Middle frontal gyrus (tissue), 1 donor: ENCODE data around the gene OASL.
"Not testable (repeated sequence)": the region's sequence is repeated elsewhere in the genome, so short reads cannot be mapped to it uniquely, and the experiment has no call there.

Source experiments
- DNase-seq: peaks from one replicate; pipeline ENCODE4 v3.0.0-alpha.2; 2015; ENCODE audit warnings: low spot score; ENCODE audit errors: extremely low spot score

OASL gene

DNA sequence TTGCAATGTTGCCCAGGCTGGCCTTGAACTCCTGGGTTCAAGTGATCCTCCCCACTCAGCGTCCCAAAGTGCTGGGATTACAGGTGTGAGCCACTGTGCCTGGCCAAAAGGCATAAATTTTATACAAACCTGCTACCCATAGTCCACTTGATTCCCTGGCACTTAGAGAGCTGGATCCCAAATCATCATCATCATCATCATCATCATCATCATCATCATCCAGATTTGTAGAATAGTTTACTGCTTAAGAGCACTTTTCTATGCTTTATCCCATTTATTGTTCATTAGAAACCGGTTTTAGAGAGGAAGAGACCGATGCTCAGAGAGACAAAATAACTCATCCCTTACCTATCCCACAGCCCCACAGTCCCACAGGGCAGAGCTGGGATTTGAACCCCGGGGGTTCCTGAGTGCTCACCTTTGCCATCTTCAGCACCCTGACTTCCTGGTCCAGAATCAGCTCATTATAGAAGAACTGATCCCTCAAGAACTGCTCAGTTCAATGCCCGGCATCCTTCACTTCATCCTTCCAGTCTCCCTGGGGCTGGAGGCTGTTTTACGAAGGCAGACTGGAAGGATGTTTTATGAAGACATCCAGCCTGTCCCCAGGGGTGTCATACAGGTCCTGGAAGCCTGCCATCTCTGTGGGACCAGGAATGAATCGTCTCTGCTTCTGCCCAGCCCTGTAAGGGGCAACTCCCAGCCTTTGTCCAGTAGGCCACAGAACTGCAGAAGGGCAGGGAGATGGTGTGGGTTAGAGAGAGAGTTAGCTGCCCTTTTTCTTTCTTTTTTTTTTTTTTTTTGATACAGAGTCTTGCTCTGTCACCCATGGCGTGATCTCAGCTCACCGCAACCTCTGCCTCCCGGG lies 20.2 kb upstream of the OASL start:
- DNase-seq, result no peak

DNA sequence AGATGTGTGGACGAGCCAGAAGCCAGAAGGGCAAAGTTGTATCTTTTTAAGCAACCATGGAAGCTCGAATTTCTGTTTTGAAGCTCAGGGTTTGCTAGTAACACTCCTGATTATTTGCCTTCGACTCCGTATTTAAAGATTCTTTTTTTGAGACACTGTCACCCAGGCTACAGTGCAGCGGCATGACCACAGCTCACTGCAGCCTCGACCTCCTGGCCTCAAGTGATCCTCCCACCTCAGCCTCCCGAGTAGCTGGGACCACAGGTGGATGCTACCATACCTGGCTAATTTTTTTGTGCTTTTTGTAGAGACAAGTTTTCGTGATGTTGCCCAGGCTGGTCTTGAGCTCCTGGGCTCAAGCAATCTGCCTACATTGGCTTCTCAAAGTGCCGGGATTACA lies 18.7 kb upstream of the OASL start:
- no peak for DNase-seq

DNA sequence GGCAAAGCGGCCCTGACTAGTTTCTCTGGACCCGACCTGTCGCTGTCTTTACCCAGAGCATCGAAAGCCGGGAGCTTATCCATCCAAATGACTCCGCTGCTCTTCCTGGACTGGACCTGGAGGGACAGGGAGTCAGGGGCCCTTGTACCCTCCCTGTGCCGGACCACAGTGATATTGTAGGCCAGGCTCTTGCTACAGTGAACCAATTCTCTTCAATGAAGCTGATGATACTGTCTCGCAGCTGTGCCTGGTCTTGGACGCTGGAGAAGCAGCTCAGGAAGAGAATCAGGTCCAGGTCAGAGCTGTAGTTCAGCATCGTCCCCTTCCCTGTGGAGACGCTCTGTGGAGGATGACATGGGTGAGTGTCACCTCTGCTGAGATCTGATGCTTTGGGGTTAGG lies 14.7 kb upstream of the OASL start:
- DNase-seq, result no peak

DNA sequence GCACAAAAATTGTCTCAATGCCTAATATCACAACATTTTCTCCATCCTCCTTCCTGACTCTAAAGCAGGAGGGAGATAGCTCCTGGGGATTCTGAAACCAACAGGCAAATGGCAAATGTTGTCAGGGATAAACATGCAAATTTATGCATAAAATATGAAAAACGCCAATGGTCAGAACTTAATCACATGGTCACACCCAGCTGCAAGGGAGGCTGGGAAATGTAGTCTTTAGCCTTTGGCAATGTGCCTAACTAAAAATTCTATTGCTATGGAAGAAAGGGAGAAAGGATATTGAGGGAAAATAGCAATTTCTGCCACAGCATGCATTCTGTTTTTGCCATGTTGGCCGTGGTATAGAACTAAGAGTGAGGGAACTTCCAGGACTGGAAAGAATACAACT lies 11.7 kb upstream of the OASL start:
- DNase-seq, result no peak

DNA sequence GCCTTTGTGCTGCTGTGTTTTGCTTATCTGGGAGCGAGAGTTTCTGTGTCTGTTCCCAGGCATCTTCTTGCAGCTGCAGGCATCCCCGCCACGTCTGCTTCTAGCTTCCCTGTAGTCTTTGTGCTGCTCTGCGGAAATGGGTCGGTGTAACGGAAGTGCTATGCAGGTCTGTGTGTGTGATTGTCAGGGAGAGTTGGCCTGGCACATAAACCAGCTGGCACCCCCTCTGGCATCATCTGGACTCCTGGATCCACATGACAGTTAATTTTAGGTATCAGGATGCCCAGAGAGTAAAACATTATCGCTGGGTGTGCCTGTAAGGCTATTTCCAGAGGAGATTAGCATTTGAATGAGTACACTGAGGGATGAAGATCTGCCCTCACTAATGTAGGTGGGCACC lies 9.4 kb upstream of the OASL start:
- no peak for DNase-seq

- not testable (repeated sequence) for DNase-seq
These were observed 8.4 kb upstream of the OASL start for GRCh38 chr12:121047400-121047799.

DNA sequence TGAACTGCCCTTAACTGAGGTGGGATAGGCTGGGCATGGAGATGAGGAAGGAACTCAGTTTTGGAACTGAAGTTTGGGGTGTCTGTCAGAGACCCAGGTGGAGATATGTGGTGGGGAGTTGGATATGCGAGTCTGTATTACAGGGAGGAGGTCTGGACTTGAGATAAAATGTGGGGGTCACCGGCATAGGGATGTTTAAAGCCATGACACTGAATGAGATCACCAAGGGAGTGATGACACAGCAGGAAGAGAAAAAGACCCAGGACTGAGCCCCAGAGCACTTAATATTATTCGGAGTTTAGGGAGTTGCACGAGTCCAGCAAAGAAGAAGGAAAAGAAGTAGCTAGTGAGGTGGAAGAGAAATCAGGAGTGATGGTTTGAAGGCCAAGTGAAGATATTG lies 4.0 kb upstream of the OASL start:
- DNase-seq, result no peak

GRCh38 chr12:121036810-121037326 lies 2.2 kb downstream of the OASL start:
- DNase-seq, result no peak

GRCh38 chr12:121034616-121035305 lies 4.3 kb downstream of the OASL start:
- no peak for DNase-seq

DNA sequence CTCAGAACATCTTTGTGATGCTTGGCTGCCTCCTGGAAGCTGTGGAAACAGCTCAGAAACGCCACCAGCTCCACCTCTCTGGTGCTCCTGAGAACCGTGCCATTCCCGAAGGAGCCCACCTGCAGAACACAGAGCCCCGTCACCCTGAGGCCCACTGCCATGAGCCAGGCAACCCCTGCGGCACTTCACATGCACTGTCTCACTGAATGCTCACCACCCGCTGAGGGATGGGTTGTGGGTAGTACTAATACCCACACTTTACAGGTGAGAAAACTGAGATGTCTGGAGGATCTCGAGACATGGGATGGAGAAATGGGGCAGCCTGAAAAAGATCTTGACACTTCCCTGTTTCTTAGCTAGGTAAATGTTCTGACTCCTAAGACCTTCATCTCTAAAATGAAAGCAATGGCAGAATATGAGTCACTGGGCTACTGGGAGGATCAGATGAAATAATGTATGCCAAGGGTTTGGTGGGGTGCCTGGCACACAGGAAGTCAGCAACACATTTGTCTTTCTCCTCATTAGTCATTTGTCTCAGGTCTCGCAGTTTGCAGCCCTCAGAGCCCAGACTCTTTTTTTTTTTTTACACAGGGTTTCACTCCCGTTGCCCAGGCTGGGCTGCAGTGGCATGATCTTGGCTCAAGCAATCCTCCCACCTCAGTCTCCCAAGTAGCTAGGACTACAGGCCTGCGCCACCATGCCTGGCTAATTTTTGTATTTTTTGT lies 5.3 kb downstream of the OASL start:
- no peak for DNase-seq

DNA sequence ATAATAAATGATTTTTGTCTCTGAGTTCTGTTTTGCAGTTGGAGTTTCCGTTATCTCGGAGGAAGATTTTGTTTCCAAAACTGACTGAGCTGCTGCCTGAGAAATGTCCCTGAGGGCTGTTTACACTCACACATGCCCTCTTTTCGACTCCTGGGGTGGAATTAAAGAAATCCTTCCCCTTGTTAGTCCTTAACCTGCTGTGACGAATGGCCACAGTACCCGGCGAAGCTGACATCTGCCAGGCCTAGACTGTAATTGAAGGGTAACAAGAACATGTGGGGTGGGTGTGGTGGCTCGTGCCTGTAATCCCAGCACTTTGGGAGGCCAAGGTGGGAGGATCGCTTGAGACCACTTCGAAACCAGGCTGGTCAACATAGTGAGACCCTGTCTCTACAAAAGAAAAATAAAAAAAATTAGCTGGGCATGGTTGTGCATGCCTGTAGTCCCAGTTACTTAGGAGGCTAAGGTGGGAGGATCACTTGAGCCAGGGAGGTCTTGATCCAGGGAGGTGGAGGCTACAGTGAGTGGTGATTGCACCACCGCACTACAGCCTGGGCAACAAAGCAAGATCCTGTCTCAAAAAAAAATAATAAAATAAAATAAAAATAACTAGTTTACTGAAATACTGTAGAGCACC lies 8.4 kb downstream of the OASL start:
- no peak for DNase-seq

- no peak for DNase-seq
These were observed 12.6 kb downstream of the OASL start for GRCh38 chr12:121026274-121027045.

GRCh38 chr12:121025442-121026226 lies 13.4 kb downstream of the OASL start:
- no peak for DNase-seq

DNA sequence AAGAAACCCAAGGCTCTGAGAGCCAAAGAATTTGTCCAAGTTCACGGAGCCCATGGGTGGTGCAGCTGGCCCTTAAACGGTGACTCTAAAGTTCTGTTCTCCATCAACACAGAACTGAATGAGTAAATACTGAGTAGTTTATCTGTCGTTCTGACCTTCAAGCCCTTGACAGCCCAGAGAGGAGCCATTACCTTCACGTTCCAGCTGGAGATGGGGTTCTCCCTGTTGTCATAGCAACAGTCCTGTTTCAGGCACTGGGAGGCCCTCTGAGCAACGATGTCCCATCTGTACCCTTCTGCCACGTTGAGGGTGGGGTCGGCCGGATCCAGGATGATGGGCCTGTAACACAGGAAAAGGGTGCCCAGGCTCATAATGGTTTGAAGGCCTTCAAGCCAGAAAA lies 15.2 kb downstream of the OASL start:
- no peak for DNase-seq

GRCh38 chr12:121022713-121023112 lies 16.3 kb downstream of the OASL start:
- DNase-seq, result no peak

GRCh38 chr12:121021754-121022153 lies 17.3 kb downstream of the OASL start:
- no peak for DNase-seq

- no peak for DNase-seq
These were observed 20.0 kb downstream of the OASL start for GRCh38 chr12:121018860-121019617.

- DNase-seq, result no peak
These were observed 21.0 kb downstream of the OASL start for GRCh38 chr12:121017966-121018491.
